Smooth muscle cell of the brain vasculature (primary cell): Measurements from ENCODE around the gene XYLT1.

Experiments used
- DNase-seq: peaks from one replicate; pipeline ENCODE4 v3.0.0-alpha.2; 2012; ENCODE audit warnings: low read depth, low spot score

The XYLT1 gene

GRCh38 chr16:17228708-17229055 is 242.1 kb downstream of the XYLT1 start:
- no peak for DNase-seq

- DNase-seq, result no peak
Observed at GRCh38 chr16:17228048-17228707, 242.6 kb downstream of the XYLT1 start.

GRCh38 chr16:17227278-17227677 is 243.5 kb downstream of the XYLT1 start:
- DNase-seq, result no peak

GRCh38 chr16:17225541-17225940 is 245.2 kb downstream of the XYLT1 start:
- no peak for DNase-seq

- no peak for DNase-seq
Observed at GRCh38 chr16:17224879-17225281, 245.9 kb downstream of the XYLT1 start.

- no peak for DNase-seq
Observed at GRCh38 chr16:17224350-17224749, 246.4 kb downstream of the XYLT1 start.

- DNase-seq, result no peak
Observed at GRCh38 chr16:17223576-17223975, 247.2 kb downstream of the XYLT1 start.

GRCh38 chr16:17222871-17223401 is 247.8 kb downstream of the XYLT1 start:
- no peak for DNase-seq

GRCh38 chr16:17219991-17220390 is 250.8 kb downstream of the XYLT1 start:
- DNase-seq, result no peak

DNA sequence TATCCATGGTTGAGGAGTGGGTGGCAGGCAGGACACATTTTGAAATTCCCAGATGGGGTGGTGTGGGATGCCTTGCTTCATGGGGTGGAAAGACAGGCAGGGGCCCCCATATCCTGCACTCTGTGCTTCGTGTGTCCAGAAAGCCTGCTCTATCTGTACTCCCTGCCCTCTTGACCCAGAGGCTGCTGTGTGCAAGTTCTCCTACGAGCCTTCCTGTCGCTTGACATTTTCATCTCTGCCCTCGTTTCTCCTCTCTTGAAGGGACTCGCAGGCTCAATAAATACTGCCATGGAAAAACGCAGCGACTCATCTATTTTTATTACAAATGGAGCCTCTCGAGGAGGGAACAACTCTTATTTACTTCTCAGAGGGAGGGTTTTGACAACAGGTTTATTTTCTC is 254.8 kb downstream of the XYLT1 start:
- no peak for DNase-seq

- no peak for DNase-seq
Observed at GRCh38 chr16:17215306-17215705, 255.5 kb downstream of the XYLT1 start.

GRCh38 chr16:17213974-17214373 is 256.8 kb downstream of the XYLT1 start:
- no peak for DNase-seq

- DNase-seq, result no peak
Observed at GRCh38 chr16:17213025-17213424, 257.7 kb downstream of the XYLT1 start.

GRCh38 chr16:17212606-17213005 is 258.2 kb downstream of the XYLT1 start:
- no peak for DNase-seq

GRCh38 chr16:17211797-17212196 is 259.0 kb downstream of the XYLT1 start:
- no peak for DNase-seq

- DNase-seq, result no peak
Observed at GRCh38 chr16:17206712-17207111, 264.0 kb downstream of the XYLT1 start.

GRCh38 chr16:17205279-17206211 is 265.2 kb downstream of the XYLT1 start:
- DNase-seq, result peak; percentile 26

DNA sequence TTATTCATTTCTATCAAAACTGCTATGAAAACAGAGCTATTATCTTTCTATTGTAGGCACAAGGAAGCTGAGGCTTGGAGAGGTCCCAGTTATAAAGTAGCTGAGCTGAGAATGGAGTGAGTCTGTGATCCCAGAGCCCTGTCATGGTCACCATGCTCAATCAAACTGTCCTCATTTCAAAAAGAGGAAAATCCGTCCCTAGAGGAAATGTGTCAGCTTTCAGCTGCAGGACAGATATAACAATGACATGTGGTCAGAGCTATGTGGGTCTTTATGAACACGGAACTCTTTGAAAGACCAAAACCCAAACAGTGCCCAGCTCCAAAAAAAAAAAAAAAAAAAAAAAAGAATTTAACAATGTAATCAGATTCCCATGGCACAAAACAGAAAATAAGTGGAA is 266.1 kb downstream of the XYLT1 start:
- no peak for DNase-seq

- DNase-seq, result no peak
Observed at GRCh38 chr16:17204206-17204605, 266.6 kb downstream of the XYLT1 start.

- DNase-seq, result no peak
Observed at GRCh38 chr16:17203424-17203823, 267.3 kb downstream of the XYLT1 start.

DNA sequence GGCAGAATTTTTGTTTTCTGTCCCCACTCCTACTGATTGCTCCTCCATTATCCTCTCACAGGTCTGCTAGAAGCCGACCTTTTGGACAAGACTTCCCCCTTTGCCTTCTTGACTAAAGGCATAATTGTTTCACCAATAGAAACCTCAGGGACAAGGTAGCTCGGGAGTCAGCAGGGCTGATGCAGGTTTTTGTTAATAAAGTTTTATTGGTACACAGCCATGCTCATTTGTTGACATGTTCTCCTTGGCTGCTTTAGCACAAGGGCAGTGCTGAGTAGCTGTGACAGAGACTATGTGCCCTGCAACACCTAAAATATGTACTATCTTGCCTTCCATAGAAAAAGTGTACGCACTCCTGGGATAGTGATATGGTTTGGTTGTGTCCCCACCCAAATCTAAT is 271.6 kb downstream of the XYLT1 start:
- no peak for DNase-seq

GRCh38 chr16:17196526-17196925 is 274.2 kb downstream of the XYLT1 start:
- DNase-seq, result no peak
